KMS-11 (cell line): ENCODE data around the gene ACSL6.

ENCODE experiments used
- H2AFZ ChIP-seq: fragments of 200-600 bp; sonication (generic); 2 replicates; pipeline ENCODE4 v1.6.1; 2016; ENCODE audit warnings: antibody characterized with exemption, mixed run types, low read depth
- H3K27ac ChIP-seq: fragments of 200-600 bp; sonication (generic); 2 replicates; pipeline ENCODE4 v1.6.1; 2016; ENCODE audit warnings: mild to moderate bottlenecking, mixed run types
- H3K27me3 ChIP-seq: fragments of 200-600 bp; sonication (generic); 2 replicates; pipeline ENCODE4 v1.6.1; 2017; ENCODE audit warnings: mild to moderate bottlenecking, low read depth, mixed run types, moderate library complexity; ENCODE audit not compliant: insufficient read depth
- H3K36me3 ChIP-seq: fragments of 200-600 bp; sonication (generic); 2 replicates; pipeline ENCODE4 v1.6.1; 2017; ENCODE audit warnings: mild to moderate bottlenecking, mixed run types; ENCODE audit not compliant: insufficient read depth
- H3K4me1 ChIP-seq: fragments of 200-600 bp; sonication (generic); 2 replicates; pipeline ENCODE4 v1.6.1; 2016; ENCODE audit warnings: mild to moderate bottlenecking, low read depth, mixed run types; ENCODE audit not compliant: poor library complexity, severe bottlenecking
- H3K4me2 ChIP-seq: fragments of 200-600 bp; sonication (generic); 2 replicates; pipeline ENCODE4 v1.7.0; 2016; ENCODE audit warnings: mild to moderate bottlenecking, mixed run types
- H3K4me3 ChIP-seq: fragments of 200-600 bp; sonication (generic); IDR thresholded peaks from 2 replicates; pipeline ENCODE4 v1.6.1; 2017; ENCODE audit warnings: low read depth, low read length, mixed read lengths; ENCODE audit not compliant: insufficient read depth
- H3K79me2 ChIP-seq: fragments of 200-600 bp; sonication (generic); 2 replicates; pipeline ENCODE4 v1.6.1; 2016; ENCODE audit warnings: low read depth, mixed run types; ENCODE audit not compliant: insufficient read depth
- H3K9ac ChIP-seq: fragments of 200-600 bp; sonication (generic); 2 replicates; pipeline ENCODE4 v1.6.1; 2016; ENCODE audit warnings: mild to moderate bottlenecking, mixed run types
- H4K20me1 ChIP-seq: fragments of 200-600 bp; sonication (generic); 2 replicates; pipeline ENCODE4 v1.6.1; 2016; ENCODE audit warnings: mild to moderate bottlenecking, mixed run types; ENCODE audit not compliant: insufficient read depth
- CTCF ChIP-seq: fragments of 200-600 bp; sonication (generic); conservative IDR thresholded peaks from 2 replicates; pipeline ENCODE4 v1.6.1; 2017; ENCODE audit warnings: low read depth, mild to moderate bottlenecking, antibody characterized with exemption, low read length, moderate library complexity, mixed read lengths

ACSL6 gene

DNA sequence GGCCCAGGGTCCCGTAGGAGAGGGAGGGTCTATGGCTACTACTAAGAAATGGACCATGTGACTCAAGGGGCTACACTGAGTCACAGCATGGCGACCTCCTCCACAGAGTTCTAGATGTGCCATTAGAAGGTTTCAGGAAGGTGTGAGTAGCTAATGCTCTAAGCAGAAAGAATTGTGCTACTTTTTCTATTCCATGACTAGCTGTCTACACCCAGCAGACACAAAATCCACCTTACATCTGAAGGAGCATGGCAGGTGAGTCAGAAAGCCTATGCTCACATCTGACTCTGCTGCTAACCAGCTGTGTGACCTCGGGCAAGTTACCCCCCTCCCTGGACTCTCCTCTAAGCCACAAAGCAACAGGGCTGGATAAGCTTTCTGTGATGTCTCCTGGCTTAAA is 51.6 kb downstream of the ACSL6 start:
- no peak overlapping the region for H2AFZ ChIP-seq
- H3K27ac ChIP-seq = no peak overlapping the region
- no peaks in the 10 kb centered on the region for H4K20me1 ChIP-seq
- H3K4me2 ChIP-seq = no peak overlapping the region
- H3K4me1 ChIP-seq = no peaks in the 10 kb centered on the region
- no peak overlapping the region for H3K4me3 ChIP-seq
- H3K36me3 ChIP-seq = no peaks in the 10 kb centered on the region
- TF ChIP-seq CTCF = no peak
- no peaks in the 10 kb centered on the region for H3K27me3 ChIP-seq
- no peaks in the 10 kb centered on the region for H3K79me2 ChIP-seq
- H3K9ac ChIP-seq = no peak overlapping the region

DNA sequence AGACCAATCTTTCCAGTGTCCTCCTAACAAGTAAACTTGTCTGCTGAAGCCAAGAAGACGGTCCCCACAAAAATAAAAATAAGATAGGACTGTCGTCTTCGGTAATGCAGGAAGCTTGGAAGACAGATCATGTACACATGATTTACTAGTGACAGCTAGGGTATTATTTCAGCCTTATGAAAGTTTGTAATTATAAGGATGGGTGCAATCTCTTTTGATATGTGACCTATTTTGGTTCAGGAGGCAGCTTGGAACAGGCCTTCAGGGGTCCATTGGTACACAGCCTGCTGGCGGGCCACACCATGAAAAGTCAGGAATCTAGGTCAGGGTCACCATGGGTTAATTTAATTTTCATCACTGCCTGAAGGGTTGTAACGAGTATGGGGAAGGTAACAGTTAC is 52.3 kb downstream of the ACSL6 start:
- Histone ChIP-seq H3K4me2 (no peak overlapping the region), H3K9ac (no peak overlapping the region)

DNA sequence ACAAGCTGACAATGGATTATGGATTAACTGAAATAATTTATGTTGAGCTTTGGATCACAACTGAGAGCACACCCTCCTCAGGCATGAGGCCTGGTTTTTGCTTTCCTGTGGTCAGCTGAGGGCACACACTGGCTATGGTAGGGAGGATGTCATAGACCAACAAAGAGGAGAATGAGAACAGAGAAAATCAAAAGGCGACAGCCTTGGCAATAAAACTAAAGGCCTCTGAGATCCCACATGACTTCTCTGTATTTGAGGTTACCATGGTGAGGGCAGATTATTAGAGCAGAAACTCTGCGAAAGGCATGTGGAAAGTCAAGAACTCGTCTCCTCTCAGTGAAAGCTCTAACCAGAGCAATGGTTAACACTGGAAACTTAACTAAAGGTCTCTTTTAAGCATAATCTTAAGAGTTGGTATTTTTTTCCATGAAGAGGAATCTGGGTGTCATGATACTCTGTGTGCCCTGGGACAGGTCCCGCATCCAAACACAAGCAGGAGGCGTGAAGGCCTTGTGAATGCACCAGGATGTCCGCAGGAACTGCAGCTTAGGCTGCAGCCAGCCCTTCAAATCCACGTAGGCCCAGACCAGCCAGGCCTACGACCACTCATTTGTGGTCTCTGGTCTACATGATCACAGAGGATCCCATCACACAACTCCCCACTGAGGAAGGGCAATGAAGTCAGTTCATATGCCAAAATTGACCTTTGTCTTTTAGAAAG is 53.6 kb downstream of the ACSL6 start:
- Histone ChIP-seq H2AFZ (no peak overlapping the region), H3K4me1 (no peaks in the 10 kb centered on the region), H3K9ac (no peak overlapping the region), H3K27me3 (no peaks in the 10 kb centered on the region), H3K27ac (no peak overlapping the region), H3K4me2 (no peak overlapping the region), H3K4me3 (no peak overlapping the region), H3K79me2 (no peaks in the 10 kb centered on the region), H4K20me1 (no peaks in the 10 kb centered on the region), H3K36me3 (no peaks in the 10 kb centered on the region)
- TF ChIP-seq CTCF = no peak

More for the DNA sequence above, 52.3 kb downstream of the ACSL6 start:
- Histone ChIP-seq H3K36me3 (no peaks in the 10 kb centered on the region), H2AFZ (no peak overlapping the region), H3K27me3 (no peaks in the 10 kb centered on the region), H3K79me2 (no peaks in the 10 kb centered on the region), H3K27ac (no peak overlapping the region), H3K4me3 (no peak overlapping the region), H3K4me1 (no peaks in the 10 kb centered on the region), H4K20me1 (no peaks in the 10 kb centered on the region)
- TF ChIP-seq CTCF = no peak

GRCh38 chr5:131953969-131954368 is 57.5 kb downstream of the ACSL6 start:
- Histone ChIP-seq H3K27me3 (no peaks in the 10 kb centered on the region), H4K20me1 (no peaks in the 10 kb centered on the region), H3K79me2 (no peaks in the 10 kb centered on the region), H3K4me1 (no peaks in the 10 kb centered on the region), H3K36me3 (no peaks in the 10 kb centered on the region), H3K27ac (no peak overlapping the region), H3K9ac (no peak overlapping the region), H2AFZ (no peak overlapping the region), H3K4me2 (no peak overlapping the region), H3K4me3 (no peak overlapping the region)
- no peak for TF ChIP-seq CTCF
